ENCODE data around the gene MLPH.

The MLPH gene

GRCh38 chr2:237546040-237546875 lies 59.2 kb downstream of the MLPH start:
- DNase-seq (ENCODE audit: low spot score), result no peak

DNA sequence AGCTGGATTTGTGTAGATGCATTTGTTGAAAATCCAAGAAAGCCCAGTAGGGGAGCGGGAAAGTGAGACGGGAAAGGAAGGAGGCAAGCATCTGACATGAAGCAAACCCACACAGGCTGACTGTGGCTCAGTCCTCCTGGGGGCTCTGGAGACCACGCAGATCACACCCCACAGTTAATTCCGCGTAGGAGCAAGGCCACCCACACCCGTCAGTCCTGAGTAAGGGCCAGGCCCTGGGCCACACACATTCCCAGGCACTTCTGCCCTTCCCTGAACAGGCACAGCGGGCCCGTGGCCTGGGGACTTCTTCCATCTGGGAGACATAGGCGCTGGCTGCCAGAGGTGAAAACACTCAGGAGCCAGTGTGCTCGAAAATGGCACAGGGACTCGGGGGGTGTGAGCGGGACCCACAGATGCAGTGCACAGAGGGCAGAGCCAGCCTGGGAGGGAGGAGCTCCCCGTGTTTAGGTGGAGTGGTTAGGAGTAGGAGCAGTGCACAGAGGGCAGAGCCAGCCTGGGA lies 59.9 kb downstream of the MLPH start:
- no peak for DNase-seq (ENCODE audit: low spot score)

DNA sequence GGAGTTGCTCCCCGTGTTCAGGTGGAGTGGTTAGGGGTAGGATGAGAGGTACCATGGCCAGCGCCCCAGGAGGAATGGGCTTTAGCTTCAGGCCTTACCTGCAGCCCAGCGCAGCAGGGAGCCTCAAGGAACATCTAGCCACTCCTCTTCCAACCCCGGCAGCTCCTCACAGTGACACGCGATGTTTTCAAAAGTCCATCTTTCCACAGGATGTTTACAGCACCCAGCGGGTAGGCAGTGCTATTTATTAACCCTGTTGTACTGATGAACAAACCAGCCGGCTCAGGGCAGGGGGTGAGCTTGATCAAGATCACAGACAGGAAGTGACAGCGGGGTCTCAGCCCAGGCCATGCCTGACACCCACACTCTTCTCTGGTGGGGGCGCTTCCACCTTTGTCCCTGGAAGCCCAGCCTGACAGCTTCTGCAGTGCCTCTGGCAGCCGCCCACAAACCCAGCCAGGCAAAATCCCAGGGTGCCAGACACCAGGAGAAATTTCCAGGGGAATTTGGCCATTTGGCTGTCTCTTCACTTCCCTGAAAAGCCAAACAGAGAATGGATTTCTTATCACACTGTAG lies 60.9 kb downstream of the MLPH start:
- DNase-seq (ENCODE audit: low spot score), result no peak

- DNase-seq (ENCODE audit: low spot score), result no peak
These were observed 62.2 kb downstream of the MLPH start for GRCh38 chr2:237549216-237549615.

DNA sequence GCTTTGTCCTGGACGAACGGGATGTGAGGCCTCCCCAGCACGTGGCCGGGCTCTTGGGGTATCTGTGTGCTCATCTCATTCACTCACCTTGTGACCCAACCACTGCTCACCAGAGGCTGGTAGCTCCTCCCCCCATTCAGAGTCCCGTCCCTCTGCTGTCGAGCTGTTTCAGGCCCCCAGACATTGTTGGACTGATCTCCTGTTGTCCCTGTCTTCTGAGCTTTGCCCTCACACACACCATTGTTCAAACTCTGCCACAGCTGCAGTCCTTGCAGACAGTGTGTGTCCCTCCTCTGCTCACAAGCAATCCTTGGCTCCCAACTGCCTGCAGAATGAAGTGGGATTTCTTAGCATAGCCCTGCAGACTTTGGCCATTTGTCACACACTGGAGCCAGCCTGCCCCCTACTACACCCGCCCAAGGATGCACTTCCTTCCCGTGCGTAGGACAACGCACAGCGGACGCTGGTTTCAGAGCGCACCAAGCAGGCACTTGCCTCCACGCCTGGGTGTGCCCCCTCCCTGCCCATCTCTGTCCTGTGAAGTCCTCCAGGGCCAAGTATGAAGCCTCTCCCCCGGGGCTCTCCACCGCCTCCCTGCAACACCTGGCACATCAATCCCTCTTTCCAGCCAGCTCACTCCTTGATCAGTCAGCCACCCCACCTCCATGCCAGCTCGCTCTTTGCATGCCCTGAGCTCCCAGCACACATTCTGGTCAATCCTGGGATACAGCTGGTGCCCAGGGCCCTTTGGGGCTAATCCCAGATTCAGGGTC lies 62.8 kb downstream of the MLPH start:
- no peak for DNase-seq (ENCODE audit: low spot score)

GRCh38 chr2:237551071-237551574 lies 64.1 kb downstream of the MLPH start:
- no peak for DNase-seq (ENCODE audit: low spot score)

DNA sequence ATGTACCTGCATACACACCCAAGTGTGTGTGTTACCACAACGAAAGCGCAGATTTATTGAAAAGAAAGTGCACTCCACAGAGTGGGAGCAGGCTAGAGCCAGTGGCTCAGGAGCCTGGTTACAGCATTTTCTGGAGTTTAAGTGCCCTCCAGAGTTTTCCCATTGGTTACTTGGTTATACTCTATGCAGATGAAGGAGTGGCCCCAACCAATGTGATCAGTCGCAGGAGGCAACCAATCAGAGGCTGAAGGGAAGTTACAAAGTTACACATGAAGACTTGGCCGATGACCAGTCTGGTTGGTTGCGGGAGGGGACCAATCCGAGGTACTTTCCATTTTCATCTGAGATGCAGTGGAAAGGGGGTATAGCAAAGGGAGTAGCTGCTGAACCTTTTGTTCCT lies 65.9 kb downstream of the MLPH start:
- no peak for DNase-seq (ENCODE audit: low spot score)

DNA sequence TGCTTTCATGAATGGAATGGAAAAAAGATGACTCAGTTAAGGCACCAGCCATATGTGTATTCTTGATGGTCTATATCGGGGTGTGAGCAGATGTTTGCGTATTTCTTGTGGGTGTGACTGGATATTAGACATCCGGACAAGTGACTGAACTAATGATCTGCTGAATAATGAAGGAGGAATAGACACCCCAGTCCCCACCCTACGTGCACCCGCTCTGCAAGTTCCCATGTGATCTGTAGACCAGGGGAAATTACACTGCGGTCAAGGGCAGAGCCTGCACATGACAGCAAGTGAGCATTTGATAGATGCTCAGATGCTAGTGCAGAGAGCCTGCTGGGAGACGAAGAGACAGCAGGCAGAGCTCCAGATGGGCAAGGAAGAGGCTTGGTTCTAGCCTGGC lies 66.9 kb downstream of the MLPH start:
- no peak for DNase-seq (ENCODE audit: low spot score)

DNA sequence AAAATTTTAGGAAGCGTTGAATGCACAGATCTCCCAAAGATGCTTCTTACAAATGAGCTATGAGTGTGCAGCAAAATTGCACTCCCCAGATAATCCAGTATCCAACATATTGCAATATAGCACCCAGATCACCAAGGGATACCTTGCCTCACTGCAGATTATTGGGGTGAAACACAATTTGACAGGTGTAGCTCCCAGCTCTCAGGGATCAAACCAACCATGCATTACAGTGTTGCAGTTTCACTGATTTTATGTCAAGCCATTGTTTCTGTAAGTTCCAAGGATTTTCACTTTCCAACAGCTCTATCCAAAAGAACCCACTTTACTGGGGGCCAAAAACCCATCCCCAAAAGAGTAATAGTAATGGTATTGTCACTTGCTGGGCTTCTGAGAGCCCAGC lies 68.5 kb downstream of the MLPH start:
- DNase-seq (ENCODE audit: low spot score), result no peak

- no peak for DNase-seq (ENCODE audit: low spot score)
These were observed 70.0 kb downstream of the MLPH start for GRCh38 chr2:237556773-237557632.

GRCh38 chr2:237557633-237558015 lies 70.6 kb downstream of the MLPH start:
- no peak for DNase-seq (ENCODE audit: low spot score)

GRCh38 chr2:237558961-237559641 lies 72.0 kb downstream of the MLPH start:
- DNase-seq (ENCODE audit: low spot score), result no peak

GRCh38 chr2:237561221-237561620 lies 74.2 kb downstream of the MLPH start:
- no peak for DNase-seq (ENCODE audit: low spot score)

DNA sequence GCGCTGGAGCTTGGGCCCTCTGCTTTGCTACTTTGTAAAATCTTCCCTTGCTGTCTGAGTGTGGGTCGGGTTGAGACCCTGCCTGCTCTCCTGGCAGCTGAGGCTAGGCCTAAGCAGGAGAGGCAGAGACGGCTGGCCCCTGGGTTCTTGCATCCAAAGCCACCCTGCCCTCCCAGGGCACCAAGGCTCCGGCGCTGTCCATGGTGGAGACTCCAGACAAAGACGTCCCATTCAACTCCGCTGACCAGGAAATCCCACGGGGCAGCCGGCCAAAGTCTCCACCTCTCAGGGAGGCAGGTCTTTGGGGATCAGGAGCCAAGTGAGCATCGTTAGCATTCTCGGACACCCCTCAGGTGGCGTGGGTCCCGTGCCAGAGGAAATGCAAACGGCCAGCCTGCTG lies 76.8 kb downstream of the MLPH start:
- DNase-seq (ENCODE audit: low spot score), result no peak

- no peak for DNase-seq (ENCODE audit: low spot score)
These were observed 77.6 kb downstream of the MLPH start for GRCh38 chr2:237564526-237565131.

DNA sequence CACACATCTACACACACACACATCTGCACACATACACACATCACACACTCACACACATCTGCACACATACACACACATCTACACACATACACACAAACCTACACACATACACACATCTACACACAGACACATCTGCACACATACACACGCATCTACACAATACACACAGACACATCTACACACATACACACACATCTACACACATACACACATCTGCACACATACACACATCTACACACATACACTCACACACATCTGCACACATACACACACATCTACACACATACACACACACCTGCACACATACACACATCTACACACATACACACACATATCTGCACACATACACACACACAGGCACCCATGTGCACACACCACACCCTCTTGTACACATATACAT lies 78.9 kb downstream of the MLPH start:
- DNase-seq (ENCODE audit: low spot score), result no peak

GRCh38 chr2:237566401-237567235 lies 79.6 kb downstream of the MLPH start, which contains the start of gene PRLH:
Gene PRLH, plus strand, starts transcription at chr2:237566574. Its CDS starts 0 bp downstream, at chr2:237566574.
- DNase-seq (ENCODE audit: low spot score), result no peak

- DNase-seq (ENCODE audit: low spot score), result no peak
These were observed 80.4 kb downstream of the MLPH start for GRCh38 chr2:237567276-237568029.

- DNase-seq (ENCODE audit: low spot score), result no peak
These were observed 81.1 kb downstream of the MLPH start for GRCh38 chr2:237568121-237568660.

All from putamen (tissue), 1 donor.